Prostate gland (tissue), 2 donors: Measurements from ENCODE around the gene TH. TPM values are rescaled to one million over a fixed set of nuclear protein-coding genes. Genes with fewer than 3 reads are reported as not detected.

ENCODE experiments used
- DNase-seq: peaks from one replicate; pipeline ENCODE4 v3.0.0-alpha.2; 2019; ENCODE audit warnings: low spot score
- H3K27ac ChIP-seq, 2 donors: fragments of 200-600 bp; sonication (generic); 2 replicates each; pipeline ENCODE4 v1.5.1; 2017 to 2019
- H3K27me3 ChIP-seq: fragments of 200-600 bp; sonication (generic); replicated peaks from 2 replicates; pipeline ENCODE4 v1.5.1; 2019; ENCODE audit not compliant: insufficient read depth
- H3K36me3 ChIP-seq, 2 donors: fragments of 200-600 bp; sonication (generic); 1 replicate in 1 of 2; 2 replicates in 1 of 2; pipeline versions ENCODE4 v1.5.1 to v1.8.1; 2017 to 2019
- H3K4me1 ChIP-seq: fragments of 200-600 bp; sonication (generic); replicated peaks from 2 replicates; pipeline ENCODE4 v1.5.1; 2019
- H3K4me3 ChIP-seq, 2 donors: fragments of 200-600 bp; sonication (generic); 2 replicates each; pipeline ENCODE4 v1.5.1; 2017 to 2019
- H3K9me3 ChIP-seq: fragments of 200-600 bp; sonication (generic); 2 replicates; pipeline ENCODE4 v1.5.1; 2017
- POLR2A ChIP-seq: fragments of 450-650 bp; IDR thresholded peaks from one replicate; pipeline ENCODE4 v1.6.1; 2016; ENCODE audit warnings: antibody characterized with exemption, mild to moderate bottlenecking
- POLR2AphosphoS5 ChIP-seq: sonication (generic); formaldehyde crosslinking; IDR thresholded peaks from one replicate; pipeline ENCODE4 v1.6.1; 2017; ENCODE audit warnings: antibody characterized with exemption
- whole genome bisulfite sequencing: methylation state at CpG from one replicate; pipeline ENCODE4 v1.1.5; 2018; 5-methylcytosine and 5-hydroxymethylcytosine counted together
- intact Hi-C: fragments of 100-400 bp; cut with DNase I; formaldehyde crosslinking; loops from one replicate; pipeline ENCODE4 v1.14.2; 2022
- total RNA-seq, 2 donors: library from RNA; depleted of rRNA; stranded (reverse); fragments of >200 nt; gene quantifications; one replicate each; pipeline ENCODE4 v1.1.0, GENCODE V29; 2016
- TF ChIP-seq, protein P1 (sequence below), 4 experiments: fragments of 200-600 bp in 2 of 4; fragments of 450-650 bp in 2 of 4; sonication (generic) in 2 of 4; IDR thresholded peaks; 1 replicate in 3 of 4; 2 replicates in 1 of 4; pipeline ENCODE4 v1.5.1; 2016 to 2019; ENCODE audit warnings: antibody characterized with exemption in 4 of 4, mild to moderate bottlenecking in 2 of 4, moderate library complexity in 2 of 4

Gene TH
- total RNA-seq, 2 donors from 2014 or later, result 2.4 TPM; not detected in 1

- no peak for TF ChIP-seq POLR2A
- TF ChIP-seq, protein P1, sequence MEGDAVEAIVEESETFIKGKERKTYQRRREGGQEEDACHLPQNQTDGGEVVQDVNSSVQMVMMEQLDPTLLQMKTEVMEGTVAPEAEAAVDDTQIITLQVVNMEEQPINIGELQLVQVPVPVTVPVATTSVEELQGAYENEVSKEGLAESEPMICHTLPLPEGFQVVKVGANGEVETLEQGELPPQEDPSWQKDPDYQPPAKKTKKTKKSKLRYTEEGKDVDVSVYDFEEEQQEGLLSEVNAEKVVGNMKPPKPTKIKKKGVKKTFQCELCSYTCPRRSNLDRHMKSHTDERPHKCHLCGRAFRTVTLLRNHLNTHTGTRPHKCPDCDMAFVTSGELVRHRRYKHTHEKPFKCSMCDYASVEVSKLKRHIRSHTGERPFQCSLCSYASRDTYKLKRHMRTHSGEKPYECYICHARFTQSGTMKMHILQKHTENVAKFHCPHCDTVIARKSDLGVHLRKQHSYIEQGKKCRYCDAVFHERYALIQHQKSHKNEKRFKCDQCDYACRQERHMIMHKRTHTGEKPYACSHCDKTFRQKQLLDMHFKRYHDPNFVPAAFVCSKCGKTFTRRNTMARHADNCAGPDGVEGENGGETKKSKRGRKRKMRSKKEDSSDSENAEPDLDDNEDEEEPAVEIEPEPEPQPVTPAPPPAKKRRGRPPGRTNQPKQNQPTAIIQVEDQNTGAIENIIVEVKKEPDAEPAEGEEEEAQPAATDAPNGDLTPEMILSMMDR (IDR thresholded peaks at IDR 0.05), result no peak
- no peak for TF ChIP-seq POLR2AphosphoS5
- intact Hi-C loops, result no loop called here
- H3K9me3 ChIP-seq, result no peaks in the 10 kb centered on the region
- no peaks in the 10 kb centered on the region for H3K27me3 ChIP-seq
- no peak for DNase-seq
- no peak overlapping the region for H3K4me3 ChIP-seq
- WGBS, result 51% methylated on average over 17 of the region's 18 CpGs
- H3K4me1 ChIP-seq, result no peaks in the 10 kb centered on the region
- H3K27ac ChIP-seq, result no peak overlapping the region
- no peaks in the 10 kb centered on the region for H3K36me3 ChIP-seq
Measured at GRCh38 chr11:2177076-2177475, 5.5 kb upstream of the TH start.

DNA sequence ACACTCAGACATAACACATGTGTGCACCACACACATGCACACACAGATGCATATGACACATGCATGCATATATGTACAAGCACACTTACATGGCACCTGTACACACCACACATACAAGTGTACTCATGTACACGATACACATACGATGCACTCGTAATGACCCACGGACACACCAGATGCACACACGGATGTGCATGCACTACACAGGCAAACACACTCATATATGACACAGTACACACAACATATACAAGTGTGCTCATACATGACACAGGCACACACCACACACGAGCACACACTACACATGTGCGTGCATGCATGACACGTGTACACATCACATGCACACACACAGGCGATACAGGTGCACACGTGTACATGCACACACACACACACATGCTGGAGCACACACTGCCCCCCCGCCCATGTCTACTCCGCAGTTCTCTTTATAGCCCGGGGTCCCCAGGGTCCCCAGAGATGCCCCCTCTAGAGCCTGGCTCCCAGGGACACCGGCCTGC lies 4.8 kb upstream of the TH start:
- intact Hi-C loops, result no loop called here
- no peak for TF ChIP-seq POLR2A
- no peak for TF ChIP-seq POLR2AphosphoS5
- TF ChIP-seq, protein P1 (IDR thresholded peaks at IDR 0.05), result no peak
- WGBS, result 93% methylated on average over 14 of the region's 14 CpGs
- no peaks in the 10 kb centered on the region for H3K9me3 ChIP-seq
- H3K4me1 ChIP-seq, result no peaks in the 10 kb centered on the region
- H3K36me3 ChIP-seq, result no peaks in the 10 kb centered on the region
- no peak overlapping the region for H3K4me3 ChIP-seq
- DNase-seq, result no peak
- no peak overlapping the region for H3K27ac ChIP-seq
- no peaks in the 10 kb centered on the region for H3K27me3 ChIP-seq

- no peak overlapping the region for H3K4me3 ChIP-seq
- WGBS, result 44% methylated on average over 13 of the region's 13 CpGs
Measured at GRCh38 chr11:2175659-2176058, 4.0 kb upstream of the TH start.

GRCh38 chr11:2174361-2174760 lies 2.7 kb upstream of the TH start:
- no peak for TF ChIP-seq POLR2AphosphoS5
- TF ChIP-seq POLR2A, result no peak
- TF ChIP-seq, protein P1 (IDR thresholded peaks at IDR 0.05), result no peak
- Histone ChIP-seq H3K27me3 (no peaks in the 10 kb centered on the region), H3K36me3 (no peaks in the 10 kb centered on the region), H3K27ac (no peak overlapping the region), H3K9me3 (no peaks in the 10 kb centered on the region), H3K4me1 (no peaks in the 10 kb centered on the region), H3K4me3 (no peak overlapping the region)
- intact Hi-C loops, result no loop called here
- 86% methylated on average over 8 of the region's 11 CpGs for WGBS
- DNase-seq, result no peak

More at GRCh38 chr11:2175659-2176058, 4.0 kb upstream of the TH start:
- H3K4me1 ChIP-seq, result no peaks in the 10 kb centered on the region
- DNase-seq, result no peak
- H3K27me3 ChIP-seq, result no peaks in the 10 kb centered on the region
- TF ChIP-seq POLR2AphosphoS5 (no peak), POLR2A (no peak)
- TF ChIP-seq, protein P1 (IDR thresholded peaks at IDR 0.05), result no peak
- H3K27ac ChIP-seq, result no peak overlapping the region
- H3K36me3 ChIP-seq, result no peaks in the 10 kb centered on the region
- H3K9me3 ChIP-seq, result no peaks in the 10 kb centered on the region
- intact Hi-C loops, result no loop called here

DNA sequence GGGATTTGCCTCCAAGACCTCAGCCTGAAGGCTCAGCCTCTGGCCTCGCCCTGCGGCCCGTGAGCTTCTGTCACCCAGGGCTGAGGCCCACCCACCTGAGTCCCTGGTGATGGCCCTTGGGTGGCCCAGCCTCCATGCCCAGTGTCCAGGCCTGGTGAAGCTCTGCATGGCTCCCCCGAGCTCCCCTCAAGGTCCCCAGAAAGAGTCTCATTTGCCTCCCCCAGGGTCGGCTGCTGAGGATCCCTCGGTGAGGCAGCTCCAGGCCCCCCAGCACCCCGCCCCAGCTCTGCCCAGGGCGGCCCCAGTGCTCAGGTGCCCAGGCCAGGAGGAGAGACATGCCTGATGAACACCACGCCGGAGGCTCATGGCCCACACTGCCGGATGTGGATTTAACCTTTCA lies 2.1 kb upstream of the TH start:
- no peaks in the 10 kb centered on the region for H3K9me3 ChIP-seq
- no peak overlapping the region for H3K27ac ChIP-seq
- TF ChIP-seq, protein P1 (IDR thresholded peaks at IDR 0.05), result no peak
- no peak for TF ChIP-seq POLR2AphosphoS5
- TF ChIP-seq POLR2A, result no peak
- H3K4me1 ChIP-seq, result no peaks in the 10 kb centered on the region
- H3K27me3 ChIP-seq, result no peaks in the 10 kb centered on the region
- no peak for DNase-seq
- intact Hi-C loops, result no loop called here
- H3K36me3 ChIP-seq, result no peaks in the 10 kb centered on the region
- no peak overlapping the region for H3K4me3 ChIP-seq
- 67% methylated on average over 7 of the region's 11 CpGs for WGBS
